Epithelial cell of prostate (primary cell): ENCODE data around the gene PEX14.
A peak's percentile ranks its signal among the peaks of the same experiment; 100 is the strongest.

Source experiments
- DNase-seq: peaks from one replicate; pipeline ENCODE4 v3.0.0-alpha.2; 2011; ENCODE audit warnings: low read depth, low spot score
- H3K27ac ChIP-seq: fragments of 450-650 bp; 2 replicates; pipeline ENCODE4 v1.5.1; 2017; ENCODE audit warnings: mild to moderate bottlenecking

PEX14 gene

DNA sequence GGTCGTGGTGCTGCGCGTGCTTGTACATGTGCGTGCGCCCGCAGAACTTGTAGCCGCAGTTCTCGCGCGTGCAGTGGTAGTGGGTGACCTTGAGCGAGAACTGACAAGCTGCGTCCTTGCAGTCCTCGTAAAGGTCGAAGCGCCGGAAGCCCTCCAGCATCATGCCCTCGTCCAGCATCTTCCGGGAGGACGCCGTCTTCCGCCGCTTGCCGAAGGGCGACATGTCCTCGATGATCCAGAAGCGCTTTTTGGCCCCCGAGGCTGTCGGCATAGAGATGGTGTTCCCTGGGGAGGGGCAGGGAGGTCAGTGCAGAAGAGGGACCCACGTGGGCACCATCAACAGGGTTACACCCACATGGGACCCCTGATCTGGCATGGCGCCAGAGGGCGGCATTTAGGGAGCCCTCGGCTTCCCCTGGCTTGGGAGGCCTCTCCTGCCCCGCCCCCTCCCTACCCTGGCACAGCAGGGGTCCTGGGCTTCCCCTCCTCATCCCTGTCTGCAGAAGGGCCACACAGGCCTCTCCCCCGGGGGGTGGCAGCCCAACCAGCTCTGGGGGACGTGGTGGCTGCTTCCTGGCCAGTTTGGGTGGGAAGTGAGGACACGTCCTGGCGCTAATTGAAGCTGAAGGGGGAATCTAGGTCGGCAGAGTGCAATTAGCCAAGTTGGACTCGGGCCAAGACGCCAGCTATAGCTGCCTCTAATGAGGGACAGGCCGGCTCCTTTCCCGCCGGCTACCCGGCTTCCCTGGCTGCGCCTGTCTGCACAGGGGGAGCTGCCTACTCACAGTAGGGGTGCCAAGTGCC lies 165.2 kb downstream of the PEX14 start:
- no peak overlapping the region for H3K27ac ChIP-seq
- no peak for DNase-seq

DNA sequence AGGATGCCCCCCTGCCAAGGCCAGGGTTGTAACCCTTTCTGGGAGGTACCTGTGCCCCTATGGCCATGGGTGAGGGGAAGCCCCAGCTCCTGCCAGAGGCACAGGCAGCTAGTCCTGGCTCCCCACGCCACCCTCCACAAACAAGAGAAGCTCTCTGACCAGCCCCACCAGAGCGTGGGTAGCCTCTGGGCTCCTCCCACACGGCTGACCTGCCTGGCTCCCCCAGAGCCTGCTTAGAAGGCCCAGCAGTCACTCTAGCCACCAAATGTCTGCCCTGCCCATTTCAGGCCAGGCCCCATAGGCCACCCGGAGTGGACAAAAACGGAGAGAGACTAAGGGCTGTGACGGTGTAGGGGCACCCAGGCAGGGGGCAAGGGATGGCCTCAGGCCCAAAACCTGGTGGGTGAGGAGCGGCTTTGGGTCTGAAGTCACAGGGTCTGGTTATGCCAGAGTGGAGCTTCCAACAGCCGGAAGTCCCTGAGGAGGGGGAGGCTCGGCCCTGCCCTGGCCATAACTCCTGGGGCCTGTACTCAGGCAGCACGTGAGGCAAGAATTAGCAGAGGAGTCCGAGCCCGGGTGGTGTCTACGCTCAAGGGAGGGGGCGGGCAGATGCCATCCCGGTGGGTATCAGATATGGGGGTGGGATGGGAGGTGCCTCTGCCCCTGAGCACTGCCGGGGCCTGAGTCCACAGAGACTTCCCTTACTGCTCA lies 166.2 kb downstream of the PEX14 start:
- H3K27ac ChIP-seq: no peak overlapping the region
- DNase-seq: no peak

GRCh38 chr1:10641976-10642375 lies 167.2 kb downstream of the PEX14 start:
- no peak overlapping the region for H3K27ac ChIP-seq
- DNase-seq: no peak

DNA sequence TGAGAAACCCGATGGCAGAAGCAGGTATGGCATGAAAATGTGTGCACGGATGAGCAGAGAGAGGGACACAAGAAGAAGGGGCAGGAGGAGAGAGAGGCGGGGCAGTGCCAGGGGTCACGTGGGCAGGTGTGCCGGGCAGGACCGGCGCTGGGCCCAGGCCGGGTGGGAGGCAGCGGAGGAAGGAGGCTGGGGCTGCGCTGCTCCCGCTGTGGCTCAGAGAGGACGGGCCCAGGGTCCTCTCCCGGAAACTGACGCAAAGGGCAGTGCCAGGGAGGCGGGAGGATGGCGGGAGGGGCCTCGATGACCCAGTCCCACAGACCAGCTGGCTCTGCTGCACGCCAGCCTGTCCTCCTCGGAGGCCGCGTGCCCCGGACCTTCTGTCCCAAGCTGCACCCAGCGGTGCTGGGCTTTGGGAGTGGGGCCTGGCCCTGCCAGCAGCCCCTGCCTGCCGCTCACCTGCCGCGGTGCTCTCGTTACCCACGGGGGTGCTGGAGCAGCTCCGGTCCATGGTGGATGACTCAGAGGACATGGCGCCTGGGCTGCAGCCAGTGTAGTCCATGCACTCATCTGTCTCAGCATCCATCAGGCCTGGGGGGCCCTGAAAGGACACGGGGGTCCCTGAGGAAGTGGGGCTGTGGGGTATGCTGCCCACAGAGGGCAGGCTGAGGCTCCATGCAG lies 167.8 kb downstream of the PEX14 start:
- H3K27ac ChIP-seq: no peak overlapping the region
- DNase-seq: no peak

DNA sequence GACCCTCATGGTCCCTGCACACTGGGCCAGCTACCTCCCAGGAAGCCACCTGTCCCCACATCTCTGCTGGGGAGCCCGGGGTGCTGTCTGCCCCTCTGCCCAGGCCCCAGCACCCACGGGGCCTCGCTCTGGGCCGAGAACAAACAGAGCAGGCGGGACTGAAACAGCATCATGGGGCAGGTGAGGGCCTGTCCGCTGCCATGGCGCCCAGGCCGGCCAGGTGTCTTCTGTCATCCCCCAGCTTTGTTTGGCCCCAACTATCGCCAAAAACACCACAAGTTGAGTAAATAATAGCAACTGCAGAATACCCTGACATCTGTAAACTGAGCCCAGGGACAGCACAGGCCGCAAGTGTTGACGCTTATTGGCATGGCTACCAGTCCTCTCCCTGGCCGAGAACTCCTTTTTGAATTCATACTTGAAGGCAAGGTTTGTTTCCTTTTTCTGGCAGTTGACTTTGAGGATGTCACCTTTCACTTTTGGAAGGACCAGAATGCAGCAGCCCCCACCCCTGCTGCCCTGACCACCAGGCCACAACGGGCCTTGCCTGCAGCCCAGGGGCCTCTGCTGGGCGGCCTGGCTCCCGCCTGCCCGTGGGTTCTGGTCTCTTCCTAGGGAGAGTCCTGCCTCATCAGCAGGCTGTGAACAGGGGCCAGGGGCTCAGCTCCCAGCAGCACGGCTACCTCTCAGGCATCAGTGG lies 169.0 kb downstream of the PEX14 start:
- no peak for DNase-seq
- peak overlapping the region; percentile 3 for H3K27ac ChIP-seq

DNA sequence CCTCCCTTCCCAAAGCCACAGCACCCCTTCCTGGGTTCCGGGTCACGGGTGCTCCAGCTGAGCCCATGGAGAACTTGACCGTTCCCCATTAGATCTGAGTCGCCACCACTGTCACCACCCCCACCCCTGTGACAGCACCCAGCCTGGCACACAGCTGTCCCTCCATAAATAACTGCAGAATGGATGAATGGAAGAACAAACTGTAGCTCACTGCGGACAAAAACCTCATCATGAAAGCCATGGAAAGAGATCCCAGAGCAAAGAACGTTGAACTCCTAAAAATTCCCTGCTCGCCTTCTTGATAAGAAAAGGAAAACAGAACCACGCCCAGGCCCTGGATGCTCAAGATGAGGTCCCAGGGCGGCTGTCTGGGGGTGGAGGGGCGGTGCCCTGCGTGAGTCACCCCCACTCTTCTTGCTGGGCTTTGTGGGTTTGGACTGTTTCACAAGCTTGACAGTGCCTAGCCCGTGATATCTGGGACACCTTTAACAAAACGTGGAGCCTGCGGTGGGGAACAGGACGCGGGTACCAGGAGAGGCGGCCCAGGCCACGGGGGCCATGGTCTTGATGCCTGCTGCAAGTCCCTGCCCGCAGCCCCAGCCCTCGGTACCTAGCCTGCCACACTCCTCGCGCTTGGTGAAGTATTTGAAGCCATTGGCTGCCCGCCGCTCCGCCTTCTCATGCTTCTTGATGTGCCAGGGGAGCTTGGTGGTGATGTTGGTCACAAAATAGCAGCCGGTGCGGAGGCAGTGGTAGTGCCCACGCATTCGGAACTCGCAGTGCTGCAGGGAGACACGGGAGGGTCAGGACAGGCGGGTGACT lies 169.8 kb downstream of the PEX14 start:
- DNase-seq: peak; percentile 20
- no peak overlapping the region for H3K27ac ChIP-seq

DNA sequence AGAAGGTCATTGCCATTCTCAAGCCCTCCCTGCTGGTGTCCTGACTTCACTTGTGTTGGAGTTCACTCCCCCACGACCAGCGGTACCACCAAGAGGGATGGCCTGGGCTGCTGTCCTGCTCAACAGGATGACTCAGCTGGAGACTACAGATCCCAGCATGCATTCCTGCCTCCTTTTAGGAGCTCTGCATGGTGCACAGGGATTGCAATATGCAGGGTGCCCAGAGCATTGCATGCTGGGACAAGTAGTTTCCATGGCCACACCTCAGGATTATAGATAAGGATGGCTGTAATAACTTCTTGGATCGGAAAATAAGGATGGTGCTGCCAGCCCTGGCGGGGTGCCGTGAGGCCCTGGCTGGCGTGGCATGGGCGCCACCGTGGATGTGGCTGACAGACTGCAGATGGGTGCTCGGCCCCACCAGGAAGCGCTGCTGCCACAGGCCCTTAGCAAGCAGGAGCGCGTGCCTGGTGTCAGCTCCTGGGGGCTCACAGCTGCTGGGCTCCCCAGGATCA lies 171.7 kb downstream of the PEX14 start:
- no peak overlapping the region for H3K27ac ChIP-seq
- DNase-seq: peak; percentile 44

- no peak overlapping the region for H3K27ac ChIP-seq
- no peak for DNase-seq
Measured at GRCh38 chr1:10647414-10648170, 172.8 kb downstream of the PEX14 start.

- no peak overlapping the region for H3K27ac ChIP-seq
- DNase-seq: no peak
Measured at GRCh38 chr1:10648689-10649516, 174.2 kb downstream of the PEX14 start.

DNA sequence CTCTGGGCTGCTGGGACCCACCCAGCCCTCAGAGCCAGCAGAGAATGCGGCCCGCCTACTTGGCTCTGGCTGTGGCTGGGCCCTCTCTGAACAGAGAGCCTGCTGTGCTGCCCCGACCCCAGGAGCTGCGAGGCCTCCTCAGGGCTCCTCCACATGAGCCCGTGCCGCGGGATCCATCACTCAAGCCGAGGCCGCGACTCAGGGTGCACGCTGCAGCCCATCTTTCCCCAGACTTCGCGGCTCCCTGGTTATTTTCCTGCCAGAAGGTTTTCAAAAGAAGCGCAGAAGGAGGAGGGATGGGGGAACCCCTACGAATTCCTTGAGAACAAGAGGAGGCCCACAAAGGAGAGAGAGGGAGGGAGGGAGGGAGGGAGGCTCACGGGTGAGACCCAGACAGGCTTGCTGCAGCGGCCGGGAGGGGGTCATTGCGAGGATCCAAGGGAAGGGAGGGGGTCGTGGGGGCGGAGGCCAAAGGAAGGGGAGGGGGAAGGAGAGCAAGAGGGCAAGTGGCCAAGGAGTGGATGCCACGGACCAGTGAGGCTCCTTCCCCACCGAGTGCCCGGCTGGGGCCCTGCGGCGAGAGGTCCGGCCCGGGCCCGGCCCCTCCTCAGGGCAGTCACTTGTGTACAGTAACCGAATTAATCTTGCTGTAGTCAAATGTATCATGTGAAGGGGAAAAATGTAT lies 174.9 kb downstream of the PEX14 start:
- no peak for DNase-seq
- H3K27ac ChIP-seq: no peak overlapping the region

DNA sequence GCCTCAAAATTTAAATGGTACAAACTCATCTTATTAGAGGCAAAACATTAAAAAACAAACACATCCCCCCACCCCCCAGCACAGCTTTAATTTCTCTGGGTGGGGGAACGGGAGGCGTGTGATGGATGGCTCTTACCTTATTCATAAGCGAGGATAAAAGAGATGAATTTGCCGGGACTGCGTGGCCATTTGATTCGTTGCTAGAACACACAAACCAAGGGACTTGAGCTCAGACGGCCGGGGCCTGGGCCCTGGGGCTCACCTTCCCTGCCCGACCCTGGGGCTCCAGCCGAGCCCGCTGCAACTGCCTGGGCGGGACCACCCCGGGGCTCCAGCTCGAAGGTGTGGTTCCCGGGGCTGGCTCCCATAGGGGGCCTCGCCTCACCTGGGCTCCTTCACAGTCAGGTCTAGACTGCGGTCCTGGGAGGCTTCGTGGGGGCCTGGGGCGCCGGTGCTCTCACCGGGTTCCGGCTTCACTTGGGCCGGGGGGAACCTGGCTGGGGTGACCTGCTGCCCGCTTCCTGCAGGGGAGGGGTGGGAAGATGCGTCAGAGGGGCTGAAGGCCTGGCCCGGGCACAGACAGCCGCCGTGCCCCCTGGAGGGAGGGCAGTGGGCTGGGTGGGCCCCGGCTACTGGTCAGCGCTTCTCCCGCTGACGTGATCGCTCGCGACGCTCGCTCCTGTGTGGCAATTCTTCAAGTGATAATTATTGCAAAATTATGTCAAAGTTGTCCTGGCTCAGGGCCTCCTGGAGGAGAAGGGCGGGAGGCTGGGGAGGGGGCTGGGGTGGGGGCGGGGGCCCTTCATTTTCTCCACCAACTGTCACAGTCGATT lies 176.0 kb downstream of the PEX14 start:
- no peak overlapping the region for H3K27ac ChIP-seq

GRCh38 chr1:10651389-10651766 lies 176.6 kb downstream of the PEX14 start:
- H3K27ac ChIP-seq: no peak overlapping the region
- DNase-seq: no peak

More for the DNA sequence above, 176.0 kb downstream of the PEX14 start:
- DNase-seq: no peak

DNA sequence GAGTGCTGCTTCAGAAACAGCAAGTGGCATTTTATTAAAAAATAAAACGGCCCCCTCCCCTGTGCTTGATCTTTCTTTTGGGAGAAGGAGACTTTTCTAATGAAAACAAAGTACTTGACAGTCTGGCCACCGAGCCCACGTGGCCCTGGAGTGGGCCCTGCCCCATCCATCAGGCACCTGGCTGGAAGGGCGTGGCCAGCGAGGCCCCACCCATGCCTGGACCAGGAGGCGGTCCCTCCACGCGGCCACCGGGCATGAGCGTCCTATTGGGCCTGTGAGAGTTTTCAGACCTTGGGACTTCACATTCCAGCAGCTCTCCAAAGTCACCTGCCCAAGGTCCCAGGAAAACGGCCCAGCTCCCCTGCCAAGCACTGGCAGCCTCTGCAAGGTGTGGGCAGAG lies 177.0 kb downstream of the PEX14 start:
- no peak overlapping the region for H3K27ac ChIP-seq
- no peak for DNase-seq

GRCh38 chr1:10652626-10653025 lies 177.9 kb downstream of the PEX14 start:
- no peak overlapping the region for H3K27ac ChIP-seq
- DNase-seq: no peak

GRCh38 chr1:10653370-10654125 lies 178.8 kb downstream of the PEX14 start:
- no peak for DNase-seq
- H3K27ac ChIP-seq: no peak overlapping the region

DNA sequence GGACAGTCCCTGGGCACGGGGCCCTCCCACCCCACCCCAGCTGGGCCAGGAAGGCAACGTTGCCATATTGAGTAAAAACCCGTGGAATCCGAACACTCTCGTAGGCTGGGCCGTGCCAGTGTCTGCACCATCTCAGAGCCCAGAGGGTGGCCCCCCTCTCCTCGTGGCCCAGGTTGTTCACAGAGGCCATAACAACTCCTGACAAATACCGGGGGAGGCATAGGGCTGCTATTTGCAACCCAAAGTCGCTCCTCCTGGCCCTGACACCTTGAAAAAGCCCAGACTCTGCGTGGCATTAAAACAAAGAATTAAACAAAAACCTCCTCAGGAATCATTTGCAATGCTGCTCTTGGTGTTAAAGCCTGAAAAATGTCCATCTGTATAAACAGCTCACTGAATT lies 180.3 kb downstream of the PEX14 start:
- DNase-seq: no peak
- H3K27ac ChIP-seq: no peak overlapping the region
